ENCODE results near the gene IL1R2.

Gene IL1R2

GRCh38 chr2:102013206-102014040, 21.7 kb downstream of the IL1R2 start:
- DNase-seq, result no peak
- in situ Hi-C loops (cut with MboI; ENCODE audit: low pct_unique_long_range_greater_than_20kb, low sequenced_read_pairs), result loop anchor here (25.0 kb wide), 1 partner anchor 424 kb away; no protein-coding TSS in a partner anchor

GRCh38 chr2:102014041-102014345, 22.2 kb downstream of the IL1R2 start:
- in situ Hi-C loops (cut with MboI; ENCODE audit: low pct_unique_long_range_greater_than_20kb, low sequenced_read_pairs), result loop anchor here (25.0 kb wide), 1 partner anchor 423 kb away; no protein-coding TSS in a partner anchor
- DNase-seq, result no peak

GRCh38 chr2:102015399-102015798, 23.6 kb downstream of the IL1R2 start:
- in situ Hi-C loops (cut with MboI; ENCODE audit: low pct_unique_long_range_greater_than_20kb, low sequenced_read_pairs), result loop anchor here (25.0 kb wide), 1 partner anchor 422 kb away; no protein-coding TSS in a partner anchor
- DNase-seq, result no peak

GRCh38 chr2:102016399-102016955, 24.7 kb downstream of the IL1R2 start:
- DNase-seq, result no peak
- in situ Hi-C loops (cut with MboI; ENCODE audit: low pct_unique_long_range_greater_than_20kb, low sequenced_read_pairs), result loop anchor here (25.0 kb wide), 1 partner anchor 421 kb away; no protein-coding TSS in a partner anchor

- in situ Hi-C loops (cut with MboI; ENCODE audit: low pct_unique_long_range_greater_than_20kb, low sequenced_read_pairs), result loop anchor here (25.0 kb wide), 1 partner anchor 418 kb away; no protein-coding TSS in a partner anchor
- no peak for DNase-seq
Measured at GRCh38 chr2:102018823-102019445, 27.2 kb downstream of the IL1R2 start.

- in situ Hi-C loops (cut with MboI; ENCODE audit: low pct_unique_long_range_greater_than_20kb, low sequenced_read_pairs), result loop anchor here (25.0 kb wide), 1 partner anchor 417 kb away; no protein-coding TSS in a partner anchor
- DNase-seq, result peak; percentile 88
Measured at GRCh38 chr2:102020596-102021170, 28.9 kb downstream of the IL1R2 start.

GRCh38 chr2:102021779-102022178, 30.0 kb downstream of the IL1R2 start:
- no peak for DNase-seq
- in situ Hi-C loops (cut with MboI; ENCODE audit: low pct_unique_long_range_greater_than_20kb, low sequenced_read_pairs), result loop anchor here (25.0 kb wide), 1 partner anchor 416 kb away; no protein-coding TSS in a partner anchor

GRCh38 chr2:102022884-102023539, 31.3 kb downstream of the IL1R2 start:
- in situ Hi-C loops (cut with MboI; ENCODE audit: low pct_unique_long_range_greater_than_20kb, low sequenced_read_pairs), result loop anchor here (25.0 kb wide), 1 partner anchor 414 kb away; no protein-coding TSS in a partner anchor

GRCh38 chr2:102024410-102024809, 32.6 kb downstream of the IL1R2 start:
- in situ Hi-C loops (cut with MboI; ENCODE audit: low pct_unique_long_range_greater_than_20kb, low sequenced_read_pairs), result loop anchor here (25.0 kb wide), 1 partner anchor 413 kb away; no protein-coding TSS in a partner anchor
- DNase-seq, result no peak

More at GRCh38 chr2:102022884-102023539, 31.3 kb downstream of the IL1R2 start:
- no peak for DNase-seq

GRCh38 chr2:102025016-102025501, 33.3 kb downstream of the IL1R2 start:
- in situ Hi-C loops (cut with MboI; ENCODE audit: low pct_unique_long_range_greater_than_20kb, low sequenced_read_pairs), result no loop called here
- no peak for DNase-seq

- in situ Hi-C loops (cut with MboI; ENCODE audit: low pct_unique_long_range_greater_than_20kb, low sequenced_read_pairs), result no loop called here
Measured at GRCh38 chr2:102025583-102026267, 34.0 kb downstream of the IL1R2 start.

GRCh38 chr2:102027036-102027980, 35.5 kb downstream of the IL1R2 start:
- in situ Hi-C loops (cut with MboI; ENCODE audit: low pct_unique_long_range_greater_than_20kb, low sequenced_read_pairs), result no loop called here
- no peak for DNase-seq

More at GRCh38 chr2:102025583-102026267, 34.0 kb downstream of the IL1R2 start:
- no peak for DNase-seq

GRCh38 chr2:102028470-102028869, 36.7 kb downstream of the IL1R2 start:
- DNase-seq, result no peak
- in situ Hi-C loops (cut with MboI; ENCODE audit: low pct_unique_long_range_greater_than_20kb, low sequenced_read_pairs), result no loop called here

GRCh38 chr2:102029405-102029804, 37.6 kb downstream of the IL1R2 start:
- no peak for DNase-seq
- in situ Hi-C loops (cut with MboI; ENCODE audit: low pct_unique_long_range_greater_than_20kb, low sequenced_read_pairs), result no loop called here

GRCh38 chr2:102029952-102030351, 38.2 kb downstream of the IL1R2 start:
- no peak for DNase-seq
- in situ Hi-C loops (cut with MboI; ENCODE audit: low pct_unique_long_range_greater_than_20kb, low sequenced_read_pairs), result no loop called here

- in situ Hi-C loops (cut with MboI; ENCODE audit: low pct_unique_long_range_greater_than_20kb, low sequenced_read_pairs), result no loop called here
- DNase-seq, result no peak
Measured at GRCh38 chr2:102030502-102030854, 38.7 kb downstream of the IL1R2 start.

- DNase-seq, result peak; percentile 33
- in situ Hi-C loops (cut with MboI; ENCODE audit: low pct_unique_long_range_greater_than_20kb, low sequenced_read_pairs), result no loop called here
Measured at GRCh38 chr2:102030855-102031527, 39.2 kb downstream of the IL1R2 start.

Data from KBM-7 (cell line).